SK-N-SH (cell line): Measurements from ENCODE around the gene FRMD6. TPM values are rescaled to one million over a fixed set of nuclear protein-coding genes. Genes with fewer than 3 reads are reported as not detected.

Experiments
- CTCF ChIA-PET: fragments of 300-600, 350-600 bp; formaldehyde crosslinking; extraction: SDS; loops from one replicate; lab custom pipeline; 2021; lab: Yijun Ruan, JAX
- POLR2A ChIA-PET: fragments of 350-600 bp; sonication (Branson Sonifier 250); formaldehyde crosslinking; extraction: SDS; loops from one replicate; lab custom pipeline; 2020; ENCODE audit warnings: antibody characterized with exemption, inconsistent platforms; lab: Yijun Ruan, JAX
- DNase-seq: peaks from one replicate; pipeline ENCODE4 v3.0.0; 2012
- H2AFZ ChIP-seq: fragments of 200-600 bp; sonication (generic); 2 replicates; pipeline ENCODE4 v1.8.1; 2016; ENCODE audit warnings: antibody characterized with exemption, mild to moderate bottlenecking, low read depth
- H3F3A ChIP-seq: fragments of 200-600 bp; sonication (generic); replicated peaks from 2 replicates; pipeline ENCODE3; 2016; ENCODE audit warnings: antibody characterized with exemption, mild to moderate bottlenecking; ENCODE audit not compliant: insufficient read depth
- H3K27ac ChIP-seq, 2 experiments: fragments of 200-500 bp in 1 of 2; fragments of 200-600 bp in 1 of 2; sonication (Bioruptor generic) in 1 of 2; sonication (generic), shearing (Covaris generic) in 1 of 2; 2 replicates each; pipeline versions ENCODE4 v1.5.1 to v1.6.1; 2014 to 2016; ENCODE audit warnings: low read depth in 2 of 2, inconsistent platforms in 1 of 2, low read length in 1 of 2, mild to moderate bottlenecking in 1 of 2, mixed read lengths in 1 of 2
- H3K27me3 ChIP-seq: fragments of 200-600 bp; sonication (generic), shearing (Covaris generic); 2 replicates; pipeline ENCODE4 v1.6.1; 2016; ENCODE audit warnings: mixed run types; ENCODE audit not compliant: insufficient read depth
- H3K36me3 ChIP-seq, 2 experiments: fragments of 200-500 bp in 1 of 2; fragments of 200-600 bp in 1 of 2; sonication (Bioruptor generic) in 1 of 2; sonication (generic) in 1 of 2; replicated peaks in 1 of 2; 2 replicates each; pipeline versions ENCODE3 to v1.5.1; 2014 to 2016; ENCODE audit warnings: low read length in 1 of 2, mild to moderate bottlenecking in 1 of 2; ENCODE audit not compliant: insufficient read depth in 2 of 2, control insufficient read depth in 1 of 2
- H3K4me1 ChIP-seq, 2 experiments: fragments of 200-500 bp in 1 of 2; fragments of 200-600 bp in 1 of 2; sonication (Bioruptor generic) in 1 of 2; sonication (generic), shearing (Covaris generic) in 1 of 2; 2 replicates each; pipeline versions ENCODE4 v1.5.1 to v1.6.1; 2014 to 2016; ENCODE audit warnings: low read depth in 1 of 2, low read length in 1 of 2, mixed run types in 1 of 2; ENCODE audit not compliant: insufficient read depth in 2 of 2, control insufficient read depth in 1 of 2
- H3K4me2 ChIP-seq: fragments of 200-600 bp; sonication (generic), shearing (Covaris generic); 2 replicates; pipeline ENCODE4 v1.6.1; 2017; ENCODE audit warnings: mixed run types
- H3K4me3 ChIP-seq, 2 experiments: fragments of 200-500 bp in 1 of 2; fragments of 200-600 bp in 1 of 2; sonication (Bioruptor generic) in 1 of 2; sonication (generic), shearing (Covaris generic) in 1 of 2; 2 replicates each; pipeline versions ENCODE4 v1.5.1 to v1.8.1; 2014 to 2016; ENCODE audit warnings: low read depth in 2 of 2, inconsistent platforms in 1 of 2, low read length in 1 of 2, mild to moderate bottlenecking in 1 of 2, mixed read lengths in 1 of 2, moderate library complexity in 1 of 2
- H3K79me2 ChIP-seq: fragments of 200-600 bp; sonication (generic); 2 replicates; pipeline ENCODE4 v1.8.1; 2017; ENCODE audit warnings: mild to moderate bottlenecking; ENCODE audit not compliant: insufficient read depth
- H3K9ac ChIP-seq: fragments of 200-600 bp; sonication (generic); 2 replicates; pipeline ENCODE4 v1.6.1; 2017; ENCODE audit warnings: mixed run types
- H3K9me2 ChIP-seq: fragments of 200-600 bp; sonication (generic); 2 replicates; pipeline ENCODE4 v1.6.1; 2017; ENCODE audit warnings: mixed run types
- H3K9me3 ChIP-seq: fragments of 200-600 bp; sonication (generic); 2 replicates; pipeline ENCODE4 v1.6.1; 2017; ENCODE audit warnings: mixed run types, mild to moderate bottlenecking, moderate library complexity
- H4K20me1 ChIP-seq: fragments of 200-600 bp; sonication (generic); 2 replicates; pipeline ENCODE4 v1.6.1; 2017; ENCODE audit warnings: mild to moderate bottlenecking, mixed run types; ENCODE audit not compliant: insufficient read depth
- CTCF ChIP-seq: fragments of 200-600 bp; sonication (generic); IDR thresholded peaks from 2 replicates; pipeline ENCODE4 v1.6.1; 2017; ENCODE audit warnings: antibody characterized with exemption, mild to moderate bottlenecking, moderate library complexity
- FOXJ3 ChIP-seq: sonication (generic); formaldehyde crosslinking; IDR thresholded peaks from 2 replicates; pipeline ENCODE4 v1.5.1; 2020; ENCODE audit warnings: mild to moderate bottlenecking, missing genetic modification reagents
- IRF3 ChIP-seq: fragments of 150-350 bp; IDR thresholded peaks from 2 replicates; pipeline ENCODE4 v1.6.1; 2016; ENCODE audit warnings: mild to moderate bottlenecking, low read depth, low read length
- MAX ChIP-seq: IDR thresholded peaks from 2 replicates; pipeline ENCODE4 v1.4.0; 2012; ENCODE audit warnings: low read depth
- NRF1 ChIP-seq: IDR thresholded peaks from 2 replicates; pipeline ENCODE4 v1.6.1; 2012; ENCODE audit warnings: low read depth, mild to moderate bottlenecking, low read length
- RCOR1 ChIP-seq: fragments of 150-350 bp; IDR thresholded peaks from 2 replicates; pipeline ENCODE4 v1.6.1; 2017; ENCODE audit warnings: antibody characterized with exemption, low read length
- RXRA ChIP-seq: IDR thresholded peaks from 2 replicates; pipeline ENCODE4 v1.4.0; 2012; ENCODE audit warnings: low read depth, mild to moderate bottlenecking, borderline replicate concordance
- SIN3A ChIP-seq: IDR thresholded peaks from 2 replicates; pipeline ENCODE4 v1.6.1; 2012; ENCODE audit warnings: low read depth, mild to moderate bottlenecking, low read length, moderate library complexity, borderline replicate concordance
- TAF1 ChIP-seq: IDR thresholded peaks from 2 replicates; pipeline ENCODE4 v1.6.1; 2012; ENCODE audit warnings: low read depth, mild to moderate bottlenecking, low read length, moderate library complexity, borderline replicate concordance
- TEAD4 ChIP-seq: IDR thresholded peaks from 2 replicates; pipeline ENCODE4 v1.4.0; 2012; ENCODE audit warnings: mild to moderate bottlenecking, borderline replicate concordance; ENCODE audit not compliant: insufficient read depth
- USF1 ChIP-seq: IDR thresholded peaks from 2 replicates; pipeline ENCODE4 v1.4.0; 2012; ENCODE audit warnings: low read depth, borderline replicate concordance
- ZBTB33 ChIP-seq: IDR thresholded peaks from 2 replicates; pipeline ENCODE4 v1.4.0; 2012; ENCODE audit warnings: low read depth, borderline replicate concordance
- WGBS: methylation state at CpG from one replicate; pipeline ENCODE4 v1.1.6; 2017; ENCODE audit warnings: low lambda C conversion rate; 5-methylcytosine and 5-hydroxymethylcytosine counted together
- polyA plus RNA-seq, 3 experiments: library from polyadenylated mRNA; depleted of rRNA; stranded (reverse); fragments of >200 nt; gene quantifications; 2 replicates each; pipeline ENCODE4 v1.2.3, GENCODE V29; 2012

The FRMD6 gene
- polyA plus RNA-seq, 1 of the 3 experiments (the other 2 are of a cell fraction), result 147 TPM

GRCh38 chr14:51677738-51678137 lies 26.0 kb downstream of the FRMD6 start:
- H3K4me2 ChIP-seq, result peak overlapping the region; percentile 33
- TF ChIP-seq FOXJ3 (CRISPR knock-in tag) (no peak), MAX (no peak), ZBTB33 (no peak), IRF3 (no peak)
- TF ChIP-seq, all 33 proteins: peak for 0
- no peak overlapping the region for H2AFZ ChIP-seq

GRCh38 chr14:51680031-51680430 lies 28.3 kb downstream of the FRMD6 start:
- ChIA-PET POLR2A (no interaction called here), CTCF (no interaction called here)
- H3K27ac ChIP-seq, result peak overlapping the region; percentile 36 to 58
- DNase-seq, result no peak
- no peaks in the 10 kb centered on the region for H3K27me3 ChIP-seq
- peaks cover 17 to 67% of the 10 kb centered on the region in 2 experiments for H3K36me3 ChIP-seq
- H3K9me2 ChIP-seq, result no peaks in the 10 kb centered on the region
- H2AFZ ChIP-seq, result no peak overlapping the region
- peaks cover 63% of the 10 kb centered on the region for H3F3A ChIP-seq
- H3K4me1 ChIP-seq, result peaks cover 41 to 71% of the 10 kb centered on the region in 2 experiments
- H3K9me3 ChIP-seq, result no peaks in the 10 kb centered on the region
- TF ChIP-seq FOXJ3 (CRISPR knock-in tag), result no peak
- no peak for TF ChIP-seq TAF1
- no peak for TF ChIP-seq USF1
- TF ChIP-seq NRF1, result no peak
- TF ChIP-seq TEAD4, result no peak
- TF ChIP-seq IRF3, result no peak
- no peak for TF ChIP-seq CTCF
- no peak for TF ChIP-seq RXRA
- no peak for TF ChIP-seq RCOR1
- no peak for TF ChIP-seq SIN3A
- WGBS, result 100% methylated on average over 1 of the region's 1 CpG
- H4K20me1 ChIP-seq, result peaks cover 100% of the 10 kb centered on the region
- no peak overlapping the region for H3K9ac ChIP-seq
- peaks cover 100% of the 10 kb centered on the region for H3K79me2 ChIP-seq
- no peak overlapping the region for H3K4me3 ChIP-seq
- peak overlapping the region; percentile 7; the same call in 1 of the 2 replicates for H3K4me2 ChIP-seq

More at GRCh38 chr14:51677738-51678137, 26.0 kb downstream of the FRMD6 start:
- H3K79me2 ChIP-seq, result peaks cover 100% of the 10 kb centered on the region
- H4K20me1 ChIP-seq, result peaks cover 100% of the 10 kb centered on the region
- H3K27me3 ChIP-seq, result no peaks in the 10 kb centered on the region
- peak overlapping the region in 1 of 2 experiments; percentile 13; a peak in 1 of 4 replicates for H3K4me3 ChIP-seq
- POLR2A ChIA-PET, result no interaction called here
- CTCF ChIA-PET, result interaction anchor here (1.1 to 2.0 kb wide), 2 partner anchors 25 to 103 kb away, joined by 3 to 9 read pairs; no protein-coding TSS in a partner anchor
- no peaks in the 10 kb centered on the region for H3K9me3 ChIP-seq
- WGBS, result 94% methylated on average over 2 of the region's 2 CpGs
- H3K36me3 ChIP-seq, result peaks cover 10 to 68% of the 10 kb centered on the region in 2 experiments
- H3K4me1 ChIP-seq, result peaks cover 43 to 72% of the 10 kb centered on the region in 2 experiments
- peak overlapping the region; percentile 63 to 65 for H3K27ac ChIP-seq
- H3F3A ChIP-seq, result peaks cover 65% of the 10 kb centered on the region
- no peaks in the 10 kb centered on the region for H3K9me2 ChIP-seq
- no peak overlapping the region for H3K9ac ChIP-seq
- DNase-seq, result no peak
